Colon (tissue), 2 donors: ENCODE data around the gene CUL3.

Source experiments
- FAIRE-seq: peaks from 2 replicates; lab custom pipeline; 2012; peaks lifted over from hg19 to GRCh38; lab: Jason Lieb, UNC
- donor health status: control.
- donor health status: control.

Gene CUL3

DNA sequence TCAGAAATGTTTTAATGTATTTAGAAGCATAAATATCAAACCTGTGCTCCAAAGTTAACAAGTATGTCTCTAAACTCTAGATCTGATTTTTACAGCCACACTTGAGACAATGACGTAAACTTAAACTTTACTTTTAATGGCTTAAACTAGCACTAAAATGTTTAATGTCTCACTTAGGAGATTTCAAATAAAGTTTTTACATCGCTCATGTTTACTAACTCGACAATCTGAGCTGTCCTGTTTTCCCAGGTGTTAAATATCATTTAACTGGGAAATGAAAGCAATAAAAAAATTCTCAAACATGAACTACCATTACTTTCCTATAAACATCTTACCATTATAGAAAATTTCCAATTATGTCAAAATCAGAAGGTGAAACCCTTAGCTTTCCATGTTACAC, 113.0 kb downstream of the CUL3 start:
- FAIRE-seq = no peak

DNA sequence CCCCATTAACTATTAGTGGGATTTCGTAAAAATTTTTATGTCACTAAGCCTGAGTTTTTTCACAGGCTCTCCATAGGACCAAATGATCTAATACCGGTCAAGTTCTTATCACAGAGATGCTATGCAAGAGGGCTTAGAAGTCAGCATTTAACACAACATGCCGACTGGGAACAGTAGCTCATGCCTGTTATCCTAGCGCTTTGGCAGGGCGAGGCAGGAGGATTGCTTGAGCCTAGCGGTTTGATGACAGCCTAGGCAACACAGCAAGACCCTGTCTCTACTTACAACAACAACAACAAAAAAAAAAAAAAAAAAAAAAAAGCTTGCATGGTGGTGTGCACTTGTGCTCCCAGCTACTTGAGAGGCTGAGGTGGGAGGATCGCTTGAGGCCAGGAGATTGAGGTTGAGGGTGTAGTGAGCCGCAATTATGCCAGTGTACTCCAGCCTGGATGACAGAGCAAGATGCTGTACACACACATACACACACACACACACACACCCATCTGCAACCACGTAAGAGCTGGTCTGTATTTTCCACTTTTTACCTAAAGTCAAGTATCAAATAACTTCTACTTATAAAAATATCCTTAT, 115.7 kb downstream of the CUL3 start:
- FAIRE-seq = no peak

DNA sequence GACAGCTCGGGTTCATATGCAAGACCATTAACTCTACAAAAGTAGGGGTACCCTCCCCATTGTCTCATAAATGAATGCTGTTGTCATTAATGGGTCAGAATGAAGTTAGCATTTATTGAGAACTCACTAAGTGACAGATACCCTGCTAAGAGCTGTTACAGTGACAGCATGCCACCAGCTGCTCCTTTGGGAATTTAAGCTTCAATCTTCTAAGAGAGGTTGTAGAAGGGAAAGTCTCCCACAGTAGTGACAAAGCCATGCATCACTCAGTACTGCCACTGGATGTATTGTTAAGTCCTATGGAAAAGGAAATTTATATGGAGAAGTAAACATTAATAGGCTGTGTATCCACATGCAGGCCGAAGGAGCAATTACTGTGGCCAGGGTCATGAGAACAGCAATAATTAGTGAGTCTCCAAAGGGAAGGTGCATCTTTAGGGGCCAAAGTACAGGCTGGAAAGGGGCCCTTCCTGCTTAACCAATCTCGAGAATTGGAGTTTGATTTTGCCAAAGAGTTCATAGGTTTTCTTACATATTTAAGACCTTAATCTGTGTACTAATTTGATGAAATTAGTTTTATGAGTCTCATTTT, 118.8 kb downstream of the CUL3 start:
- no peak for FAIRE-seq

DNA sequence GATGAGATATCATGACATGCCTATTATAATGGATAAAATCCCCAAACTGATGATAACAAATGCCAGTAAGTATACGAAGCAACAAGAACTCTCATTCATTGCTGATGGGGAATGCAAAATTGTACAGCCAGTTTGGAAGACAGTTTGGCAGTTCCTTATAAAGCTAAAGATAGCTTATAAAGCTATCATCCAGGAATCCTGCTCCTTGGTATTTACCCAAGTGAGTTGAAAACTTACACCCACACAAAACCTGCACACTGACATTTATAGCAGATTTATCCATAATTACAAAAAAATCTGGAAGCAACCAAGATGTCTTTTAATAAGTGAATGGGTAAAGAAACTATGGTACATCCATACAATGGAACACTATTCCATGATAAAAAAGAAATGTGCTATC, 123.8 kb downstream of the CUL3 start:
- FAIRE-seq = no peak

DNA sequence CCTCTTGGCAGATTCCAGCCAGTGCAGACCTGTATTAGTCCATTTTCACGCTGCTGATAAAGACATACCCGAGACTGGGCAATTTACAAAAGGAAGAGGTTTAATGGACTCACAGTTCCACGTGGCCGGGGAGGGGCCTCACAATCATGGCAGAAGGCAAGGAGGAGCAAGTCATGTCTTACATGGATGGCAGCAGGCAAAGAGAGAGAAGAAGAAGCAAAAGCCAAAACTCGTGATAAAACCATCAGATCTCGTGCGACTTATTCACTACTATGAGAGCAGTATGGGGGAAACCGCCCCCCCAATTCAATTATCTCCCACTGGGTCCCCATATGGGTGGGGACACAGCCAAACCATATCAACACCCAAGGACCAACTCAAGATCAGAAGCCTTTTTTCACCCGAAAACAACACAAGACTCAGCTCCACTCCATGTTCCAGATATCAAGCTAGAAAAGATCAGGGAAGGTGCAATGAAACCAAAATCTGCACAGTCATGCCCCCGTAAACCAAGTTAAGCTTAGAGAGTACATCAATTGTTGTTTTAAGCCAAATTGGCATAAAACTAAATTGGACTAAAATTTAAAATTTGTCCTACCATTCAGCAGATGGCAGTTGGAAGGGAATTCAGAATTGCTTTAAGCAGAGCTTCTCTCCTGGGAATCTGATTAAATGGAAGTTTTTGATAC, 127.6 kb downstream of the CUL3 start:
- FAIRE-seq = no peak

DNA sequence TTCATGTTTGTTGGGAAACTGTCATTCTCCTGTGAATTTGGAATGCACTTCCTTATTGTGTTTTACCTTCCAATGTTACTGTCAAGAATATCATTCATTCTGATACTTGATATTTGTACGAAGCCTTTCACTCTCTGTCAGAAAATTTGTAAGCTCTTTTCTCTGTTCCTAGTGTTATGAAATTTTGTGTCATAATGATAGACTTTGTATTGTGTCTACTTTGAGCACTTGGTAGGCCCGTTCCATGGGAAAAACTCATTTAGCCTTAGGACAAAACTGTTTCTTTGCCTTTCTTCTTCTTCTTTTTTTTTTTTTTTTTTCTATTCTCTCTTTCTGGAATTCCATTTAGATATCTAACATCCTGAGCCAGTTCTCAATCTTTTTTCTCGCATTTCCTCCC, 131.3 kb downstream of the CUL3 start:
- FAIRE-seq = no peak

DNA sequence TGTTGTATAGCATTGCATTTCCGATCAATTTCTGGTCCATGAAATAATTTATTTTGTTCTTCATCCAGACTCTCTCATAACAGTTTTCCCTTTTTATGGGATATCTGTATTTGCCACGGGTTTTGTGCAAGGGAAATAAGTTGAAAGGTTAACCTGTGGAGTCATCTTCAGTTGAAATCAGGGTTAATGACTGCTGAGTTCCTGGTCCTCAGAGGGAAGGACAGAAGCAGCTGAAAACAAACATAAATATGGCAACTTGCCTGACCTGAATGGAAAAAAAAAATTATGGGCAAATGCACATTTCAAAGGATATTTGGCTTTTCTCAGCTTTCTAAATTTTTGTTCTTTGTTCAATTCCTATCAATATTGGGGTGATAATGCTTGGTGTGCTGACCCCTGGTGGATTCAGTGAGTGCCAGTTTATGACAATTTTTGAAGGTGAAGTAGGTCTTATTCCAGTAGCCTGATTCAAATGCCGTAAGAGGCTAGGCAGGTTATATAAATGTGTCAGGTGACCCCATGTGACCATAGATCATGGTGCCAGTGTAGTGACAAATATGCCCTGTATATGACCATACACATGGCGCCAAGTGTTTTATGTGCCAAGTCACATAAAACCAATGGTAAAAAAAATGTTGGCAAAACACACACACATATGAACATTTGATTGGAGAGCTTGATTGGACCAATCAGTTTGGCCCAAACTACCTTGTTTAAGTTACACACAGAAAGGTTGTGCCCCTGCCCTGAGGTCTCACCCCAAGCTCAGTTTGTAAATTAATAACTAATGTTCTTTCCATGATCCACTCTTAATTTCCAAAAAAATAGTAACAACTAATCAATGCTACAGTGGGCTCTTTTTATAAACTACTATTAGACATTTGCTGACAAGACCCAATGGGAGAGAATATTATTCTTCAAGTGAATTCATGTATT, 135.7 kb downstream of the CUL3 start:
- FAIRE-seq = no peak

DNA sequence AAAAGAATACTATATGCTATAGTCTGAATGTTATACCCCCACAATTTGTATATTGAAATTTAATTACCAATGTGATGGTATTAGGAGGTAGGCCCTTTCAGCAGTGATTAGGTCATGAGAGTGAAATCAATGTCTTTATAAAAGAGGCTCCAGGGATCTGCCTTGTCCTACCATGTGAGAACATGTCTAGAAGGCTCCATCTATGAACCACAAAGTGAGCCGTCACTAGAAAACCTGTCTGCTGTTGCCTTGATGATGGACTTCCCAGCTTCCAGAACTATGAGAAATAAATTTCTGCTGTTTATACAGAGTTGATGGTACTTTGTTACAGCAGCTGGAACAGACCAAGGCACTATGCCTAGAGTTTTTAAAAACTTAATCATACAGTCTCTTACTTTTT, 136.9 kb downstream of the CUL3 start:
- no peak for FAIRE-seq

DNA sequence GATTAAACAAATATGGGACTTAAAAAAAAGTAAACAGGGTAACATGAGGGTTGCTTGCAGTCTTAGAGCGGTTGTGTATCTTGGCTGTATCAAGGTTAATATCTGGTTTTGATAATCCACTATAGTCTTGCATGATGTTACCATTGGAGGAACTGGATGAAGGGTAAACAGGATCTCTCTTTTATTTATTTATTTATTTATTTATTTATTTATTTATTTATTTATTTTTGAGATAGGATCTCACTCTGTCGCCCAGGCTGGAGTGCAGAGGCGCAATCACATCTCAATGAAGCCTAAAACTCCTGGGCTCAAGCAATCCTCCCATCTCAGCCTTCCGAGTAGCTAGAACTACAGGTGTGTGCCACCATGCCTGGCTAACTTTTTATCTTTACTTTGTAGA, 140.4 kb downstream of the CUL3 start:
- no peak for FAIRE-seq

DNA sequence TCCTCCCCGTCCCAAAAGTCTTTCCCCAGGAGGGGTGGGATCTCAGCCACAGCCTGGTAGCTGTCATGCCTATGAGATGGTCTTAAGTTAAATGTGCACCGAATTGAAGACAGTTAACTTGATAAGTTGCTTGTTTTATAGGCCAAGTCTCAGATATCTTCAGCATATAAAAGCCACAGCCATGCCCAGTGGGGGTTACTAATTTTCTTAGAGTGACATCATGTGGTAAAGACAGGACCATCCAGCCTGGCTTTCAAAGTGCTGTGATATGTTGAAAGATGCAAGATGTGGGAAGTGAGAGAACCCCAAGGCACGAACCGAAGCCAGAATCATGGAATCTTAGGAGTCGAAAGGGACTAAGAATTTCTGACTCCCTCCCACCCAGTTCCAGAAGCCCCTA, 141.1 kb downstream of the CUL3 start:
- no peak for FAIRE-seq

DNA sequence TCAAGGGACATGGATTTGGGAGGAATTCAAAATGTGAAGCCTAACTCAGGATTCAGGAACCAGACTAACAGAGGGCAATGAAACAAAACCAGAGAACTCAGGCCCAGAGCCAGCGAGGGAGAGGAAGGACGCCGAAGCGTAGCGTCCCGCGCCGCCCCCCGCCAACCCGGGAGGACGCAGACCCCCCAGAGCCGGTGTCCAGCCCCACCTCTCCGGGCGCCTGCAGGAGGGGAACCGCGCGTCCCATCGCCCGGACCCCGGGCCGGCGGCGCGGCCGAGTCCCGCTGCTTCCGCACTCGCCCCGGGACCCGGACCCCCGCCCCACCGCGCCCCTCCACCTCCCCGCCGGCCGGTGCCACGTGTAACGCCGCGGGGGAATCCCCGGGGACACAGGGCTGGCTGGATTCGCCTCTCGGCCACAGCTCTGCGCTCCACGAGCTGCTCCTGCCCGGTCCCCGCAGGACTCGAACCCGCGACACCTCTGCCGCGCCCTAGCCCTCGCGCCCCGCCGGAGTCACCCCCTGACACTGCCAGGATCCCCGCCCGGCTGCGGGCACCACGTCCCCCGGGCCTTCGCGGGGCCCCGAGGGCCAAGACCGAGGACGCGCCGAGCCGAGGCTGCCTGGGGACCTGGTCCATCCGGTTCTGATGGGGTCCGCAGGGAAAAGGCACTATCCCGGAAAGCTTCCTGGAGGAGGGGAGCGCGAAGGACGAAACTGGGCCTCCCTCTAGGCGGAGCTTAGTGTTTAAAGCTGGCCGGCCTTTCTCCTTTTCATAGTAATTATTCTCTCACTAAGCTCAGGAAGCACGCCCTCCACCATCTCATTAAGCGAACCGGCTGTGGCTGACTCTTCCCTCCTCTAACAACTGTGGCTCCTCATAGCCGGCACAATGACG, 142.8 kb downstream of the CUL3 start:
- no peak for FAIRE-seq

DNA sequence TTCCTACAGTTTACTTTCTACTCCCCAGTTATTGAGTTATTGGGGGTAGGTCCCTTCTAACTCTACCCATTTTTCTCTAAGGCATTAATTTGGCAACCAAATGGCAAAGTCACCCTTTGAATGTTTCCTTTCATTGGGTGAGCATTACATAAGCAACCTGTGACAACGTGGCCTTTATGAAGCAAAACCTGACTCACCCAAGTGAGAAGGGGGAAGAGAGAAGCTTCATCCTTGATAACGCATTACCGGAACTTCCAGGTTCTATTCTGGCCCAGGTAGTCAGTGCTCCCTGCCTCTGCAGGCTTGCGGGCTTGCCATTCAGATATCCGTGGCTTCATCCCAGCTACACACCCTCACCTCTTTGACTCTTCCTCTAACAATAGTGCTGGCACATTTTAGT, 144.2 kb downstream of the CUL3 start:
- FAIRE-seq = no peak

DNA sequence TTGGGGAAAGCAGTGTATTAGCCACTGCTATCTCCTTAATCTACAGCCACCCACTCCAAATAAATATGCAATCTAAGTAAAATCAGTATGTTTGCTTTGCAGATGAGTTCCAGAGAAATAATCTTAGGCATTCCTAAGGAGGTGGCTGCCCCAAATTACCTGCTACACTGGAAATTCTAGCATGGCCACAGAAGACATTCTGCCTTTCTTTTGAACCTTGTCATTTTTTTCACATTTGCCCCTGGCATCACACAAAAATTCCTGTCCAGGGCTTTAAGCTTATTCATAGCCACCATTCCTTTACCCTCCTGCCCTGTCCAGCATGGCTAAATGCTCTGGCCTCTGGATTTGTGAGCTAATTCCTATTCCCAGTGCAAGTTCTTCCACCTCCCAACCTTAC, 146.4 kb downstream of the CUL3 start:
- FAIRE-seq = no peak

DNA sequence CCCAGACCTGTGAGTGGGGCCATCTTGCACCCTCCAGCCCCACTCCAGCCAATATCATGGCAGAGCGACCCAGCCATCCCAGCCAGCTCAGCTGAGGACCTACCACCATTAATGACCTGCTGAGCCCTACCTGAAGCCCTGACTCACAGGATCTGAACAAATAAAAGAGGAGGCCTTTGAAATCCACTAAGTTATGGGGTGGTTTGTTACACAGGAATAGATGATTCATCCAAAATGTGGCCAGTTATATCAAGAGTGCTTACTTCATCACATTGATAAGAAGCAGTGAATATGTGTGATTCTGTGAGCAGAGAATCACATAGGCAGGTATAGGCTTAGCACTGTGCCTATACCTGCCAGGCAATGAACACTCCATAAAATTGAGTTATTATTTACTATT, 148.5 kb downstream of the CUL3 start:
- FAIRE-seq = no peak

DNA sequence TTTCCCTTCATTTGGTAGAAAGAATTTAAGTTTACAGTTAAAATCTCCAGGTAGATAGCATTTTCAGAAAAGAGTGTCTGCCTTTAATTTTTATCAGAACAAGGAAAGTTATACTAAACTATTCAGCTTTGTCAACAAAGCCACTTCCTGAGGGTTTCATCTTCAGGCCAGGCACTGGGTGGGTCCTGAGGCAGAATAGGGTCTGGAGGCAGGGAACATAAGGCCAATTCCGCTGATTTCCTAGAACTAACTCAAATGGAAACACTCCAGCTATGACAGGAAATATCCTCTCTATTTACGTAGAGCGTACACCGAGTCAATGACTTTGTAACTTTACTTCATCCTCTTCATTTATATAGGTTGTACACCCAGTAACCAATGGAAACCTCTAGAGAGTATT, 150.5 kb downstream of the CUL3 start:
- FAIRE-seq = no peak

DNA sequence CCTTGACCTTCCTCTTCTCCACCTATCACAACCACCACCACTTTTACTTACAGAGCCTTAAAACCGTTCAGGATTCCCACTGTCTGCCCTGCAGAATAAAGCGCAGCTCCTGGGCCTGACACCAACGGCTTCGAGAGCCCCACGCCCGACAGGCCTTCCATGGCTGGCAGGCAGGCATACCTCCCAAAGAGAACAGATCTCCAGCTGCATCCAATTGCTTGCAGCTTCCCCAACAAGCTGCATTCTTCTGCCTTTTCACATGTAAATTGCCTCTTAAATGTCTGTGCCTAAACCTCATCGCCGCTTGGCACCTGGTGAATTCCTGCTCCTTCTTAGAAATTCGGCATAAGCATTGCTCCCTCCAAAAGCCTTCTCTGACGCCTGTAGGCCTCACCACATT, 151.7 kb downstream of the CUL3 start:
- FAIRE-seq = no peak

DNA sequence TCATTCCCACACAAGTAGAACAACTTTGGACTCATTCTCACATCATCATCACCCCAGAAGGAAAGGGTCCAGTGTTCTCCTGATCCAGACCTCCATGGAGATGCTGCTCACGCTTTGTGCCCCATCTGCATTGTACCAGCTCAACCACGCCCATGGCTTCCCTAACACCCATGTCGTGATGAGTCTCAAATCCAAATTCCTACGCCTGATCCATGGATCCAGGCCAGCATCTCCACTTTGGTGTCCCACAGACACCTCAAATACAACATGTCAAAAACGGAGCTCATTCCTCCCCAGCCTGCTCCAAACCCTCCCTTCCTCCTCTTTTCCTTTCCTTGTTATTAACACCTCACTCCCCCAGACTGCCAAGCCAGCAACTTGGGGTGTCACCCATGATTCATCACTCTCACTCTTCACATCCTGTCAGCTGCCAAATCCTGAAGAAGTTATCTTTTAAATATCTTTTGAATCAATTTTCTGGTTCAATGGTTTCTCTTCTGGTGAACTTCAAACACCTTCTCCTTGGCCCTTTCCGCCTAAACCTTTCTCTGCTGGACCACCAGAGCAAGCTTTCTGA, 153.1 kb downstream of the CUL3 start:
- FAIRE-seq = no peak

DNA sequence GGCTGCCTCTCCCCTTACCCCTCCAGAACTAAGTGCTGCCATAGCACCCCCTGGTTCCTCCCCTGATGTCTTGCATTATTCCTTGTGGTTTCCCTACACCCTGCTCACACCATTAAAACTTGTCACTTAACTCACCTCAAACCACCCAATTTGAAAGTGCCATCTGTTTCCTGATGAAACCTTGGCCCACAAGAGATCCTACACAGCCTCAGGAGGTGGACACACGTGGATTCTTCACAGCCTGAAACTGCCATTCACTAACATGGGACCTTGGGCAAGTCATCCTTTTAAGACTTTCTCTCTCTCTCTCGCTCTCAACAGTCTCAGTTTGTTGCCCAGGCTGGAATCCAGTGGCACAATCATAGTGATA, 155.7 kb downstream of the CUL3 start:
- no peak for FAIRE-seq

DNA sequence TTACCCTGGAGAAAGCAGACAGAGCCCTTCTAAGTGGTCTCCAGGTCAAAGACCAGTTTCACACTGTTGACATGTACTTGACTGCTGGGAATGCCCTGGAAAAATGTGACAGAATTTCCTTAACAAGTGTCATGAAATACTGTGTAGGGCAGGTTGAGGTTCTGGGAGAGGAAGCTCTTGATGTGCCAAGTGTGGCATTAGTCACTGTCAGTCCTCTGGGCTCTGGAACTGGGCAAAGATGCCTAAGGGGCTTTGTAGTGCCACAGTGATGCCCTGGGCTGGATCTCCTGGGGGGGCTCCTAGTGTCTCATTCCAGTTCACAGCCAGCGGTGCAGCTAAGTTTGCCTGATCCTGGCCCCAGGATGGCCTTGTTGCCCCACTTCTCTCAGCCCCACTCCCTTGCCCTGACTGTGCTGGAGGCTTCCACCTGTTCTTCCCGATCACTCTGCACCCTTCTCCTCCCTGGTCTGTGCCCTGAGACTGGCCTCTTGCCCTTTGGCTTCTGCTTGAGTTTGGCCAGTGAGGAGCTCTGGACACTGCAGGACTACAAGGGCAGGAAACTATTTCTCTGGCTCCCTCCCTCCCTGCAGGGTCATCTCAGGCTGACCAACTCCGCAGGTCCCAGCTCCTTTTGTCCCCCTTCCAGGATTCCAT, 156.2 kb downstream of the CUL3 start:
- FAIRE-seq = no peak

DNA sequence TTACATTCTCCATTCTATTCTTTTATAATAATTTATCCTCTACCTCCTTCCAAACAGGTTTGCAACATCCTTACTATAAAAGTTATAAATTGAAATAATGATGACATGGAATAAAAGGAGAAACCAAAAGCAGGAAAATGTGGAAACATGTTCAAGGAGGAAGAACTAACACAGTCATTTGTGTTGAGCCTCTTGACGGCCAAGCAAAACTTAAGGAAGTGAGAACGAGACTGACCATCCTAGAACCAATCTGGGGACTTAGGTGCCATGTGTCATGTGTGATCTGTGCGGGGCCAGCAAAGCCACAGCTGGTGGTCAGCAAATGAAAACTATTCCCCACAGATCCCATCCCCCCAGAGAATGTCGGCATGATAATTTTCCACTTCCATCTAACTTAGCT, 157.7 kb downstream of the CUL3 start:
- no peak for FAIRE-seq

DNA sequence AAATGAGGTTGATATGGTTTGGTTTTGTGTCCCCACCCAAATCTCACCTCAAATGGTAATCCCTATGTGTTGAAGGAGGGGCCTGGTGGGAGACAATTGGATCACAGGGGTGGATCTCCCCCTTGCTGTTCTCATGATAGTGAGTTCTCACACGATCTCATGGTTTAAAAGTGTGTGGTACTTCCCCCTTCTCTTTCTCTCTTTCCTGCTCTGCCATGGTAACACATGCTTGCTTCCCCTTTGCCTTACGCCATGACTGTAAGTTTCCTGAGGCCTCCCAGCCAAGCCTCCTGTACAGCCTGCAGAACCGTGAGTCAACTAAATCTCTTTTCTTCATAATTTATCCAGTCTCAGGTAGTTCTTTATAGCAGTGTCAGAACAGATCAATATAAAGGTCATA, 158.5 kb downstream of the CUL3 start:
- FAIRE-seq = no peak
